DMS53 treated with DMSO at 0.1 percent for 48 hours (cell line): ENCODE data around the gene FREY1.

Experiments used
- DNase-seq: peaks from one replicate; lab custom pipeline; 2025; ENCODE audit not compliant: unreplicated experiment; lab: John Stamatoyannopoulos, UW

Gene FREY1

DNA sequence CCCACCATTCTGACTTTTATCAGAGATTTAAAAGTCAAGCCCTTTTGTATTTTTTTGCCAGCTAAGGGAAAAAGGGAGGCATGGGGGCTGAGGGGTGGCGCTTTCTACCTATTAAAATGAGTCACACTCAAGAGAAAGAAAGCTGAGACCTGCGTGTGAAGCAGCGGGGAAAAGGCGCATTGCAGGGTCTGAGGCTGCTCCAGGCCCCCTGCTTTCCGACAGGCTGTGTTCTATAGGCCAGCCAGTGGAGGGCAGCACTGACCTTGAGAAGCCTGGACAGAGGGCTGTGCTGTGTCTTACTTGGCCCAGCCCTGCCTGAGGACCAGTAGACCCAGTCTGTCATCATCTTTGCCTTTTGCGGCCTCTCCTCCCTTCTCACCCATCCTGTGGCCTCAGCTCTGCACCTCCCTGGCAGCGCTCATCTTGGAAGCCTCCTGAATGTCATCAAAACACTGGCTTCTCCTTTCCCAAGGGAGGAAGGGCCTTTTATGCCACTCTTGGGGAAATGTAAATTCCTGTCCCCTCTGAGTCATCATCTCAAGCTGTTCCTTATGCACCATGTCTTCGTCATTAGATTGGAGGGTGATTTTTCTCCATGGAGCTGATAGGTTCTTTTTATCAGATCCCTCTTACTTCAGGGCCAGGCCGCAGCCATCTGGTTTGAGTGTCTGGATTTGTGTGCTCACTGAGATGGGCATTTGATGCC is 34.3 kb downstream of the FREY1 start:
- peak; percentile 39 for DNase-seq

GRCh38 chr11:45871638-45872037 is 35.4 kb downstream of the FREY1 start:
- DNase-seq = no peak

GRCh38 chr11:45870706-45871105 is 36.4 kb downstream of the FREY1 start:
- no peak for DNase-seq

- no peak for DNase-seq
Observed at GRCh38 chr11:45869551-45869950, 37.5 kb downstream of the FREY1 start.

GRCh38 chr11:45864041-45864440 is 43.0 kb downstream of the FREY1 start:
- DNase-seq = no peak

DNA sequence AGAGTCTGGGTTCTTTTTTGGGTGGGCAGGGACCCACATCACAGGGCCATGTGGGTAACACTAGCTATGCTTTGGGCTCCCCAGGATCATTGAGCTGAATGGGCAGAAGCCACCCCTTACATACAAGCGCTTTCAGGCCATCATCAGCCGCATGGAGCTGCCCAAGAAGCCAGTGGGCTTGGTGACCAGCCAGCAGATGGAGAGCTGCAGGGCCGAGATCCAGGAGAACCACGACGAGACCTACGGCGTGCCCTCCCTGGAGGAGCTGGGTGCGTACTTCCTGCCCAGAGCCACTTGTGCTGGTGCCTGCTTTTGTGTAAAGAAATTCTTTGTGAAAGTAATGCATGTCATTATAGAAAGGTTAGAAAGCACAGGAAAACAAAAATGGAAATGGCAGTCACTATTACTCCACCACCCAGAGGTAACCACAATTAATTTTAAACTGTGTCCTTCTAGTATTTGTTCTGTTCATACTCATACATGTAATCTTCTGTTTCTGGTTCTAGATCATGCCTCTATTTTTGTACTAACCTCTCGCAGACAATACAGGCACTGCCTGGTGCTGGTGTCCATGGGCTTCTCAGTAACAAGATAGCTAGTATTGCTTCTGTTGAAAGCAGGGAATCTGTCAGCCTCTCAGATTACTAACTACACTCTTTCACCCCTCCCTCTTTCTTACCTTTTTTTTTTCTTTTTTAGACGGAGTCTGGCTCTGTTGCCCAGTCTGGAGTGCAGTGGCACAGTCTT is 46.1 kb downstream of the FREY1 start:
- no peak for DNase-seq

- DNase-seq = no peak
Observed at GRCh38 chr11:45860348-45860747, 46.7 kb downstream of the FREY1 start.

- no peak for DNase-seq
Observed at GRCh38 chr11:45859661-45860140, 47.4 kb downstream of the FREY1 start.

- DNase-seq = no peak
Observed at GRCh38 chr11:45858751-45859398, 48.2 kb downstream of the FREY1 start.

DNA sequence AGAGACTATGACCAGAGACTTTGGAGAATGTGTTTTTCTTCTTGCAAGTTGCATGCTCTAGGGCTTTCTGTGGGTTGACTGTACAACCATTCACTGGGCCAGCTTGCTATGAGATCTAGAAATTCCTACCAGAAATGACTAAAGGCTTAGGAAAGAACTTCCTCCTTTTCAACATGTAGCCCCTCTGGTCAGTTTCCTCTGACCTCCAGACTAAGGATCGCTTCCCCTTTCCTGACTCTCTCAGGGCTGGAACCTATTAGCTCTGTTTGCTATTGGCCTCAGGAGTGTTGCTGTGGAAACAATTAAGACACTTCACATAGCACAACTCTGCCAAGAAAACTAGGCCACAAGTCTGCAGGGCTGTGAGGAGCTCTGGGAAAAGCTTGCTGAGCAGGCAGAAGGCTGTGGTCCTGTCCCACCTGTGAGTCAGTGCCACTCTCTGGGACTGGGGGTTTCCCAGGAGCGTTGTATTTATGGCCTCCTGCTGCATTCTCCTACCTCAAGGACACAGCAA is 49.1 kb downstream of the FREY1 start:
- no peak for DNase-seq
